ENCODE data around the gene NPBWR2.

NPBWR2 gene

DNA sequence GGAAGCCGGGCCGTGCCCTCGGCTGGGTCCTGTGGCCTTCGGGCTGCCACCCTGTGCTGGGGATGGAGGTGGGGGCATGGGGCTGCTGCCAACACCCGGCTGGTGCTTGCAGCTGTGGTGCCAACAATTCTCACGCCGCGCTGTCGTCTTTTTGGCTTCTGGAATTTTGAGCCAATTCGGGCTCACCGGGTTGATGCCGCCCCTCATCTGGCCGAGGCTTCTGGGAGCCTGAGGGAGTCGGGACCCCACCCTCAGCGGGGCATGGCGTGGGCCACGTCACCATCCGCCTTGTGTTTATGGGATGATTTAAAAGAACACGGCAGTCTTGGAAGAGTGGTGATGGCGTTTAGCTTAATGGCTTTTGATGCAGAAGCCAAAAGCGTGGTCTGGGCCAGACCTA lies 8.7 kb upstream of the NPBWR2 start:
- no peaks in the 10 kb centered on the region for H3K9me3 Mint-ChIP-seq
- DNase-seq: no peak
- ATAC-seq: no peak
- no peak overlapping the region for H3K4me3 Mint-ChIP-seq
- H3K4me1 Mint-ChIP-seq: peaks cover 9% of the 10 kb centered on the region
- H3K27ac Mint-ChIP-seq: no peak overlapping the region
- no peaks in the 10 kb centered on the region for H3K27me3 Mint-ChIP-seq
- no peaks in the 10 kb centered on the region for H3K36me3 Mint-ChIP-seq (ENCODE audit: low read depth)

- peaks cover 7% of the 10 kb centered on the region for H3K4me1 Mint-ChIP-seq
- H3K36me3 Mint-ChIP-seq (ENCODE audit: low read depth): no peaks in the 10 kb centered on the region
- H3K4me3 Mint-ChIP-seq: no peak overlapping the region
- no peak for DNase-seq
- ATAC-seq: no peak
- no peaks in the 10 kb centered on the region for H3K9me3 Mint-ChIP-seq
- H3K27ac Mint-ChIP-seq: no peak overlapping the region
- no peaks in the 10 kb centered on the region for H3K27me3 Mint-ChIP-seq
These were observed 8.0 kb upstream of the NPBWR2 start for GRCh38 chr20:64115171-64115911.

DNA sequence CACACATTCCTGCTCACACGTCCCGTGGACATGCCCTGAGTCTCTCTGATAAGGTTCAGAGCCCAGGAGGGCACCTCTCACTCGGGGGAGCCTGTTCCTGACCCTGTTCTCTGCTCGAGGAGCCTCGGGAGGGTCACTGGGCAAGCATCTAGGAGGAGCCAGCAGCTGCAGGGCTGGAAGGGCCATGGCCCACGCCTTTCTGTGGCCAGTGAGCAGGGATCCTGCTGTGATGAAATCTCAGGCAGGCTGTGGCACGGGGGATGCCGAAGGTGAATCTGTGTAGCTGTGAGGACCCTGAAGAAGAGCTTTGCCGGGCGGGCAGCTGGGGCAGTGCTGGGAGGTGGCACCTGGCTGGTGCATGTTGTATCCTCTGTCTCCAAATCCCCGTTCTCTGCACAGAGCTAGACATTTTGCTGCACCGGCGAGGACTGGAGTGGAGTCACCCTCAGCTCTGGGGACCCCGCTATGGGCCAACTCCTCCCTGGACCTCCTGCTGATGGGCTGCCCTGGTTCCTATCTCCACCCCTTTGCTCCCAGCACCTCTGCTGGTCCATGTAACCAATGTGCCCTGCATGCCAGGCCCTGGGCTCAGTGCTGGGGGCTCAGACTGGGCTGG lies 7.1 kb upstream of the NPBWR2 start:
- Mint-ChIP-seq H3K36me3 (ENCODE audit: low read depth) (no peaks in the 10 kb centered on the region), H3K27ac (no peak overlapping the region), H3K4me1 (no peaks in the 10 kb centered on the region), H3K9me3 (no peaks in the 10 kb centered on the region), H3K27me3 (no peaks in the 10 kb centered on the region), H3K4me3 (no peak overlapping the region)
- ATAC-seq (no peak), DNase-seq (no peak)

- Mint-ChIP-seq H3K4me3 (no peak overlapping the region), H3K27me3 (no peaks in the 10 kb centered on the region), H3K9me3 (no peaks in the 10 kb centered on the region)
These were observed 6.5 kb upstream of the NPBWR2 start for GRCh38 chr20:64113796-64114355.

GRCh38 chr20:64113444-64113775 lies 6.0 kb upstream of the NPBWR2 start:
- ATAC-seq (no peak), DNase-seq (no peak)
- Mint-ChIP-seq H3K36me3 (ENCODE audit: low read depth) (no peaks in the 10 kb centered on the region), H3K27ac (no peak overlapping the region), H3K27me3 (no peaks in the 10 kb centered on the region), H3K9me3 (no peaks in the 10 kb centered on the region), H3K4me3 (no peak overlapping the region), H3K4me1 (no peaks in the 10 kb centered on the region)

More at GRCh38 chr20:64113796-64114355, 6.5 kb upstream of the NPBWR2 start:
- Mint-ChIP-seq H3K4me1 (no peaks in the 10 kb centered on the region), H3K36me3 (ENCODE audit: low read depth) (no peaks in the 10 kb centered on the region), H3K27ac (no peak overlapping the region)
- DNase-seq: no peak
- no peak for ATAC-seq

DNA sequence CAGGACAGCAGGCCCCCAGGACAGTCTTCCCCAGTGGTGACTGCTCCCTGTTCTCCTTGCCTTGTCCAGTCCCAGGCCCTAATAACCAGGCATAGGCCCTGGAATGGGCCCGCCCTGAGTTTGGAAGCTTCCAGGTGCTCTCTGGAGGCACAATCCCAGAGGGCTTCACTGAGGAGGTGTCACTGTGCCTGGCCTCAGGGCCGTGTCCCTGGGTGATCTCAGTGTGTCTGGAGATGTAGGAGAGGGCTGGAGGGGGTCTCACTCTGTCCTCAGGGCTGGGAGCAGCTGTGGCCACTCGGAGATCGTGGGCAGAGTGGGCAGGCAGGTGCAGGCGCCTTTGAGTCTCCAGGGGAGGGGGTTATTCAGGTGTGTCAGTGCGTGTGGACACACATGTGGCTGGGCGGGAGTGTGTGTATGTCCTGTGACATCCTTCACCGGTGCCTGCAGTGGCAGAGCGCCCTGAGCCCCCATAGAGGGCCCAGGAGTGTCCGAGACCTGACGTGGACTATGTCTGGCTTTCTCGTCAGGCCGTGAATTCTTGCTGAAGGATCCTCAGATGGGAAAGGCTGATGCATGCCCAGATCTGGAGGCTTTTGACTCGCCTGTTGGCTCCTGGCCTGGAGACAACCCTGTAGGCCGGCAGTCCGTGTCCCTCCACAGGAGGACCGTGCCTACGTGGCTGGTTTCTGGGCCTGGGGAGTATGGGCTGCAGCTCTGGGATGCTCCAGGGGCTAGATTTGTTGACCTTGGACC lies 5.5 kb upstream of the NPBWR2 start:
- ATAC-seq: no peak
- DNase-seq: no peak

DNA sequence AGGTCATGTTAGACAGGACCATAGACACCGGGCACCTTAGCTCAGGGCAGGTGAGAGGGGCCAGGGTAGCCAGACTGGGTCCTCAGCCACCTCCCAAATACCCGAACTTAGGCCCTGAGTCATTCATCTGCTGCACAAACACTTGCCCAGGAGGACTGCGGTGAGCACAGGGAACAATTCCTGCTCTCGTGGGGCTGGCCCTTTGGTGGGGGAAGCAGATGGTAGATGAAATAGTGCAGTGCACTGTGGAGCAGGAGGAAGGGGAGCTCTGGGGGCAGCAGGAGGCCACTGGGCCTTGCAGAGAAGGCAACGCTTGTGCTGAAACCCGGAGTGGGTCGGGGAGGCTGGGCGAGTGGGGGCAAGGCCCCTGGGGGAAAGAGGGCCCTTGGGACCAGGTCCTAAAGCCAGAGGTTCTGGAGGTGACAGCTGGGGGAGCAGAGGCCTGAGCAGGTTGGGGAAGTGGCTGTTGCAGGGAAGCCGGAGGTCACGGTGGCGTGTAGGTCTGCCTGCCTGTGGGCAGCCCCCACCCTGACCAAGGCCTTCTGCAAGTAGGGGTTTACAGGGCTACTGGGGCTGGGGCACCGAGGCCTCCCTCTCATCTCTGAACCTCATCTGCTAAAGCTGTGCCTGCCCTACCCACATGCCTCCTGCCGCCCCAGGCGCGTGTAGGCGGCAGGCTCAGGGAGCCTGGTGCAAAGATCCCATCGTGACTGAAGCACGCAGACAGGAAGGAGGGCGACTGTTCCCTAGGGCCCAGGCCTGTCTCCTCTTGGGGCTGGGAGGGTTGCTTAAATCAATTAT lies 4.7 kb upstream of the NPBWR2 start:
- Mint-ChIP-seq H3K36me3 (ENCODE audit: low read depth) (no peaks in the 10 kb centered on the region), H3K9me3 (no peaks in the 10 kb centered on the region), H3K27me3 (no peaks in the 10 kb centered on the region), H3K27ac (no peak overlapping the region), H3K4me3 (no peak overlapping the region), H3K4me1 (peaks cover 6% of the 10 kb centered on the region)
- no peak for DNase-seq
- no peak for ATAC-seq

More for the DNA sequence above, 5.5 kb upstream of the NPBWR2 start:
- Mint-ChIP-seq H3K4me3 (no peak overlapping the region), H3K36me3 (ENCODE audit: low read depth) (no peaks in the 10 kb centered on the region), H3K4me1 (peaks cover 3% of the 10 kb centered on the region), H3K9me3 (no peaks in the 10 kb centered on the region), H3K27ac (no peak overlapping the region), H3K27me3 (no peaks in the 10 kb centered on the region)

DNA sequence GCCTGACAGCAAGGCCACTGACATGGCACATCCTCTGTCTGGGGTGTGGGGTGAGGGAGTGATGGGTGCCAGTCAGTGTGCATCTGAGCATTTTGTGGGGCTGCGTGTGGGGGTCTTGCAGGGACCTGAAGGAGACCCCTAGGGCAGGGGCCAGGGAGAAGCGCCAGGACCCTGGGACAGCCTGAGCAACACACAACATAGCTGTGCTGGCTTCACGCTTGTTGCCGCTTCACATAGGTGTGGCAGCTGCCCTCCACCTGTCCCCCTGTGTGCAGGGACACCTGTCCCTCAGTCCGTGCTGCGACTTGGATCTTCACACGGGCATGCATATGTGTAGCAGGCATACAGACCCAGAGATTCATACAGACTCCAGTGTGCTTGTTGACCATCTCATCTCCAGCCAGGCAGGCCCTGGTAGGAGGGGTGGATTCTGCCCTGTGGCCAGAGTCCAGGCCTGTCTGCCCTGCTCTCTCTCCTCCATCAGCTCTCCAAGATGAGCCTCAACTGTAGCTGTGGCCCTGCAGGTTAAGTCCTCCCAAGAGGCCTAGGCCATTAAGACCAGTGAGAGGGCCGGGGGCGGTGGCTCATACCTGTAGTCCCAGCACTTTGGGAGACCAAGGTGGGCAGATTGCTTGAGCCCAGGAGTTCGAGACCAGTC lies 3.2 kb upstream of the NPBWR2 start:
- H3K4me3 Mint-ChIP-seq: no peak overlapping the region

GRCh38 chr20:64109831-64110391 lies 2.5 kb upstream of the NPBWR2 start:
- H3K9me3 Mint-ChIP-seq: no peaks in the 10 kb centered on the region

More for the DNA sequence above, 3.2 kb upstream of the NPBWR2 start:
- Mint-ChIP-seq H3K27ac (no peak overlapping the region), H3K27me3 (no peaks in the 10 kb centered on the region), H3K4me1 (peaks cover 6% of the 10 kb centered on the region), H3K36me3 (ENCODE audit: low read depth) (no peaks in the 10 kb centered on the region), H3K9me3 (no peaks in the 10 kb centered on the region)
- ATAC-seq: no peak
- no peak for DNase-seq

GRCh38 chr20:64108731-64109681 lies 1.6 kb upstream of the NPBWR2 start:
- Mint-ChIP-seq H3K27ac (no peak overlapping the region), H3K4me3 (no peak overlapping the region), H3K27me3 (no peaks in the 10 kb centered on the region), H3K4me1 (peaks cover 6% of the 10 kb centered on the region), H3K9me3 (no peaks in the 10 kb centered on the region), H3K36me3 (ENCODE audit: low read depth) (no peaks in the 10 kb centered on the region)
- DNase-seq (no peak), ATAC-seq (no peak)

More at GRCh38 chr20:64109831-64110391, 2.5 kb upstream of the NPBWR2 start:
- Mint-ChIP-seq H3K4me1 (peaks cover 6% of the 10 kb centered on the region), H3K4me3 (no peak overlapping the region), H3K27me3 (no peaks in the 10 kb centered on the region), H3K36me3 (ENCODE audit: low read depth) (no peaks in the 10 kb centered on the region), H3K27ac (no peak overlapping the region)
- ATAC-seq: no peak
- no peak for DNase-seq

GRCh38 chr20:64107736-64108457 lies 532 bp upstream of the NPBWR2 start:
- H3K4me1 Mint-ChIP-seq: peaks cover 6% of the 10 kb centered on the region
- no peak for DNase-seq
- no peaks in the 10 kb centered on the region for H3K9me3 Mint-ChIP-seq
- H3K36me3 Mint-ChIP-seq (ENCODE audit: low read depth): no peaks in the 10 kb centered on the region
- no peak overlapping the region for H3K4me3 Mint-ChIP-seq
- H3K27me3 Mint-ChIP-seq: peaks cover 8% of the 10 kb centered on the region
- H3K27ac Mint-ChIP-seq: no peak overlapping the region
- ATAC-seq: no peak

DNA sequence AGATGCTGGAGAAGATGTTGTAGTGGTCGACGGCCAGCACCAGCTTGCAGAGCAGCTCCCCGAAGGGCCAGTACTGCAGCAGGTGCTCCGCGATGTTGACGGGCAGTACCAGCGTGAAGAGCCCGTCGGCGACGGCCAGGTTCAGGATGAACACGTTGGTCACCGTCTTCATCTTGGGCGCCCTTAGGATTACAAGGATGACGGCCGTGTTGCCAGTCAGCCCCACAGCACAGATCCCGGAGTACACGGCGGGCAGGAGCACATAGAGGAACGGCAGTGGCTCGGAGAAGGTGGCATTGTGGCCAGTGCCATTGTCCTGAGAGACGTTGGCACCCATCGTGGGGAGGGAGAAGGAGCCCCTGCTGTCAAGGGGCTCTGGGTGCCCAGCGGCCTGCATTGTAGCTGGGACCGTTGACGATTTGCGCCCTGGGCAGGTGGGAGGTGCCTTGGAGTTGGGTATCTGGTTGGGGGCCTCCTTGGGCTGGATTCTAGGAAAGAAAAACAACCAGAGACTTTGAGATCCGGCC lies 867 bp downstream of the NPBWR2 start:
- no peak for DNase-seq
- ATAC-seq: no peak
- Mint-ChIP-seq H3K4me3 (no peak overlapping the region), H3K27ac (no peak overlapping the region), H3K9me3 (no peaks in the 10 kb centered on the region), H3K27me3 (peaks cover 13% of the 10 kb centered on the region), H3K36me3 (ENCODE audit: low read depth) (no peaks in the 10 kb centered on the region), H3K4me1 (peaks cover 10% of the 10 kb centered on the region)

All from activated naive CD8-positive, alpha-beta T cell treated with anti-CD3 and anti-CD28 coated beads, Interleukin-2, amount 50 U/mL, for 24 hours (primary cell).